CD4-positive, alpha-beta T cell treated with Interferon gamma for 1 hour (primary cell): ENCODE results near the gene CDH24.
A peak's percentile ranks its signal among the peaks of the same experiment; 100 is the strongest.

Experiments used
- DNase-seq: peaks from one replicate; pipeline ENCODE4 v3.0.0-alpha.2; 2020

CDH24 gene

GRCh38 chr14:23090254-23090636 lies 32.9 kb upstream of the CDH24 start:
- no peak for DNase-seq

GRCh38 chr14:23089498-23090253 lies 32.4 kb upstream of the CDH24 start:
- DNase-seq, result no peak

- no peak for DNase-seq
Observed at GRCh38 chr14:23086565-23086964, 29.2 kb upstream of the CDH24 start.

- no peak for DNase-seq
Observed at GRCh38 chr14:23085458-23085857, 28.1 kb upstream of the CDH24 start.

GRCh38 chr14:23080474-23080873 lies 23.2 kb upstream of the CDH24 start:
- no peak for DNase-seq

GRCh38 chr14:23079716-23080115 lies 22.4 kb upstream of the CDH24 start:
- DNase-seq, result no peak

- peak; percentile 64 for DNase-seq
Observed at GRCh38 chr14:23078692-23079116, 21.4 kb upstream of the CDH24 start.

- no peak for DNase-seq
Observed at GRCh38 chr14:23077962-23078361, 20.6 kb upstream of the CDH24 start.

- DNase-seq, result no peak
Observed at GRCh38 chr14:23076785-23077408, 19.6 kb upstream of the CDH24 start.

GRCh38 chr14:23074906-23075305 lies 17.6 kb upstream of the CDH24 start:
- DNase-seq, result no peak

GRCh38 chr14:23071921-23072539 lies 14.7 kb upstream of the CDH24 start:
- DNase-seq, result no peak

GRCh38 chr14:23071244-23071920 lies 14.1 kb upstream of the CDH24 start:
- DNase-seq, result peak; percentile 76

GRCh38 chr14:23070262-23071129 lies 13.2 kb upstream of the CDH24 start:
- no peak for DNase-seq

GRCh38 chr14:23069413-23069806 lies 12.1 kb upstream of the CDH24 start:
- no peak for DNase-seq

- DNase-seq, result peak; percentile 71
Observed at GRCh38 chr14:23068789-23069412, 11.6 kb upstream of the CDH24 start.

GRCh38 chr14:23067847-23068788 lies 10.8 kb upstream of the CDH24 start:
- no peak for DNase-seq

- DNase-seq, result no peak
Observed at GRCh38 chr14:23066855-23067744, 9.8 kb upstream of the CDH24 start.

- no peak for DNase-seq
Observed at GRCh38 chr14:23066368-23066767, 9.0 kb upstream of the CDH24 start.

GRCh38 chr14:23063601-23064000 lies 6.3 kb upstream of the CDH24 start:
- DNase-seq, result no peak

- no peak for DNase-seq
Observed at GRCh38 chr14:23062002-23062401, 4.7 kb upstream of the CDH24 start.
